Inflammatory macrophage treated with lipopolysaccharide for 4 hours (primary cell): ENCODE data around the gene FGFBP3.

ENCODE experiments used
- DNase-seq: peaks from one replicate; pipeline ENCODE4 v3.0.0-alpha.2; 2020

FGFBP3 gene

DNA sequence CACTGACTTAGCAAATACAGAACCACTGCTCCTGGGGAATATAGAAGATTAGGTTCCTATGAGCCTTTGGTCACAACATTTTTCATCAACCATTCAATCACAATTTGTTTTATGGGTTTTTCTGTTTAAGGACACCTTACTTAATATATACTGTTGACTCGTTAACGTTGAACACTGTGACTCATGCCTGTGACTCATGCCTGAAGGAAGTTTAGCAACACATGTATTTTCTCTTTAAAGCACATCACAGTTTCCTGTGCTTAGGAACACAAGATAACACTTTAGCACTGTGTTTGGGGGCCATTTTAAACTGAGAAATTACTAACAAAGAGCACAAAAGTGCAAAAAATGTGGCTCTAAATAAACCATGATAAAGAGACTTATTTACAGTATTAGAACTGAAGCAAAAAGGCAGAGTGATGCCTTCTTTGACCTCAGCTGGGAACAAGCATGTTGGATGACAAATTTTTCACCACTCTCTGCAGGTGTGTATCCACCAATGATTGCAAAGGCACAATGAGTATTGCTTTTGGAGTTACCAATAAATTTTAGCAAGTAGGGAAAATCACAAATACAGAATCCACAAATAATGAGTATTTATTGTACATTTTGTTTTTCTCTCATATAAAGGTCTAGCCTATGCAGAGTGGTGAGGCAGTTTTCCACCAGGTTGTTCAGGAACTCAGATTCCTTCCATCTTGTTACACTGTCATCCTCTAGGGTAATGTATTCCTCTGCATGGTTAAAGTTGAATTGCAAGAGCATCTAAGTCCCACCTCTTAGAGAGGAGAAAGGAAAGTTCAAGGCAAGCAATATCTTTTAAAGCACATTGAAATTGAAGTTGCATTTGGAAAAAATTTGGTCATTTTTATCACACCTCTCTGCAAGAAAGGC lies 7.3 kb downstream of the FGFBP3 start:
- DNase-seq = peak; percentile 91

DNA sequence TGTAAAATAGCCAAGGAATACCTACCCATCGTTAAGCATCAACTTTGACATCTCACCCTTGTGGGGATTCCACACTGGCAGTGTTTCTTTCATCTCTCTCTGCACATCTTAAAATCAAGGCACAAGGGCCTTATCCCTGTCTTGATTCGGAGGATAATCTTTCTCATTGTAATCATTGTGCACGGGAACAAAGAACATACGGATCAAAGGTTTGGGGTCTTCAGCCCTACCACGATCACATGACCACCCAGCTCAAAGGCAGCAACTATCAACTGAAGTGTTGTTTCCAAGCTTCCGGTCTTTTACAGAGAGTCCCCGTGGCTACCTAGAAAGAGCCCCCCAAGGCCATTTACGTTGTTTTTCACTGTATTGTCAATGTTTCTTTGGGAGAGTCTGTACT lies 11.9 kb downstream of the FGFBP3 start:
- no peak for DNase-seq

DNA sequence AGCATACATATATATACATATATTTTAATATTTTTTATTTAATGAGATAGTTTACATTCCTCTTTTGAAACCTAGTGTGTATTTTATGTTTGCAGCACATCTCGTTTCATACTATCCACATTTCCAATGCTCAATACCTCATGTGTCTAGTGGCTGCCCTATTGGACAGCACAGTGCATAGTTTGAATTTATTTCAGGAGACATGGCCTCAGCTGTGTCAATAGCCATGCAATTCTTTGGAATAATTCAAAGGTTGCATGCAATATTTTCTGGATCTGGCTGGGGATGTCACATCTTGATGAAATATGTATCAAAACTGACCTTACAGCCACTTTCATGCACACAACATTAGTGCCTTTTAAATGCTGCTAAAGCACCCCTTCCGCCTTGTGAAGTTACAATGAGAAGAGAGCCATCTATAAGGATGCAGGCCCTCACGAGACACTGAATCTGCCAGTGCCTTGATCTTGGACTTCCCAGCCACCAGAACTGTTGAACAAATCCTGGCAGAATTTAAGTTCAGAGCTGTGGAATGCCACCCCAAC lies 13.0 kb downstream of the FGFBP3 start:
- no peak for DNase-seq

DNA sequence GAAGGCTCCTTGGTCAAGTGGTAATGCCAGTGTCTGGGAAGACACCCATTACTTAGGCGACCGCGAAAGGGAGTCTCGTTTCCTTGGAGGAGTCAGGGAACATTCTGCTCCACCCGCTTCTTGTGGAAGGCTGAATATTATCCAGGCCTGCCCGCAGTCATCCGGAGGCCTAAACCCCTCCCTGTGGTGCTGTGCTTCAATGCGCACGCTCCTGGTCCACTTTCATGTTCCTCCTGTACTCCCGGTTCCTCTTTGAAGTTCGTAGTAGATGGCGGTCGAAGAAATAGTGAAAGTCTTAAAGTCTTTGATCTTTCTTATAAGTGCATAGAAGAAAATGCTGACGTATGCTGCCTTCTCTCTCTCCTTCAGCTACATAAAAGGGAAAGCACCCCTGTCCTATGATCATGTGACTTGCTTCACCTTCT lies 15.0 kb downstream of the FGFBP3 start:
- DNase-seq = peak; percentile 35

DNA sequence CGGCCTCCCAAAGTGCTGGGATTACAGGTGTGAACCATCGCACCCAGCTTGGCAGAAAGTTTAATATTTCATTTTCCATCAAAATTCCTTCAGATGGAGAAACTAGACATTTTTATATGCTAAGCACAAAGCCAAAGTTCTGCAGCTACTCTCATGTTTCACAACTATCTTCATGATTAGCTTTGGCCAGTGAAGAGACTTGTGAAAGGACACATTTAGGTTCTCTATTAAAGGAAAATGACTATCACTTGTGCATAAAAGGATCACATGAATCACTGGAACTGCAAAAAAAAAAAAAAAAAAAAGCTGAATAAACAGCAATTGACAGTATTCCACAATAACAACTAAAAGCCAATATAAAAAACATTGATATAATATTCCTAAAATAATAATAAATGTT lies 16.2 kb downstream of the FGFBP3 start:
- no peak for DNase-seq

DNA sequence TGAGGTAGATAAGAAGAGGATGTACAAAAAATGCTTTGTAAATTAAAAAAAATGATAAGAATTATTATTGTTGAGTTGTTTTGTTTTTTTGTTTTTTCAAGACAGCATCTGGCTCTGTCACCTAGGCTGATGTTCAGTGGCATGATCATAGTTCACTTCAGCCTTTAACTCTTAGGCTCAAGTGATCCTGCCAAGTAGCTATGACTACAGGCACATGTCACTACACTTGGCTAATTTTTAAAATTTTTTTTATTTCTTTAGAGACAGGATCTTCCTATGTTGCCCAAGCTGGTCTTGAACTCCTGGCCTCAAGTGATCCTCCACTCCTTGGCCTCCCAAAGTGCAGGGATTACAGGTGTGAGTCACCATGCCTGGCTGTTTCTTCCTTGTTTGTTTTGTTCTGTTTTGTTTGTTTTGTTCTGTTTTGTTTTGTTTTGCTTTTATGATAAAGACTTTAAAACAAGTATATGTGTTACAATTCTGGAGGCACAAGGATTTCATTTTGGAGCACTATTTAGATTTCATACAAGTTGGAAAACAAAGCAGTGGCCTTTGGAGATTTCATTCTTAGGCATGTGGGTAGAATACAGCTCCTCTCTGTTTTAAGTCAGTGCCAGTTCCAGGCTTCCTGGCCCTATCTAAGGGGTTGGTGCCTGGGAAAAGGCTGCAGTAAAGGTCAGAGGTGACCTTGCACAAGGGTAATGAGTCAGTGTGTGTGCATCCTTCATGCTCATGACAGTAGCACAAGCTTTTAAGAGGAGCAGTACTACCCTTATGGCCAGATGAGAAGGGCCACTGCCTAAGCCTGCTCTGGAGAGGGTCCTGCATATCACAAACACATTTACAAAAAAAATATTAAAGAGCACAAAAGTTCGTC lies 17.9 kb downstream of the FGFBP3 start:
- DNase-seq = peak; percentile 50

DNA sequence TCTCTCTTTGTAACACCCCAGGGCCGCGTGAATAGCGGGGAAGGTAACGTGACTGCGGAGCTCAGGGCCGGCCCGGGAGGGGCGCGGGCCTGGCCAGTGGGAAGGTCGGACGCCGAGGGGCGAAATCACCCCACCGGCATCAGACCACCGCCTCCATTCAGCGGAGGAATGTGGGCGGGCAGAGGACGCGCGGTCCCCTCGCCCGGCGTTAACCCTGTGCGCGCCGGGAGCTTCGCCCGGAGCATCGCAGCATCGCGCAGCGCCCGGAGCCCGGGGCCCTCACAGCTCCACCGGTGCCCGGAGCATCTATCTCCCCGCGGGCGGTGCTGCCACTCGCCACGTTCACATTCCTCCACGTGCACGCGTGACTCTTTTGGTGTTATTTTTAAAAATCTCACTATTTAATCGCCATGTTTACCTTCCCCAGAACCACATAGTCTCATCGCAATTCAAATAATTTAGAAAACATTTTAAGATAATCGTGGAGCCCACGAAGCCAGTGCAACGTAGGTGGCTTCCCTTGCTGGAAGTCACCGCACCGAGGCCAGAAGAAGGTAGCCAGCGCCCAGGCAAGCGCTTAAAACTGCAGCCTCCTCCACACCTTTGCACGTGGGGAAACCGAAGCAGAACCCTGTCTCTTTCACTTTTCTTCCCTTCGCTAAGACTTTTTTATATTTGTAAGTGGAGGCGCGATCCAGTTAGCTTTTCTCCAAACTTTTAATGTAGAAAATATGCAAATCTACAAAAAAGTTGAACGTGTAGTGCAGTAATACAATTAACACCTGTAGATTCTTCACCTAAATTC lies 21.8 kb downstream of the FGFBP3 start:
- DNase-seq = no peak

DNA sequence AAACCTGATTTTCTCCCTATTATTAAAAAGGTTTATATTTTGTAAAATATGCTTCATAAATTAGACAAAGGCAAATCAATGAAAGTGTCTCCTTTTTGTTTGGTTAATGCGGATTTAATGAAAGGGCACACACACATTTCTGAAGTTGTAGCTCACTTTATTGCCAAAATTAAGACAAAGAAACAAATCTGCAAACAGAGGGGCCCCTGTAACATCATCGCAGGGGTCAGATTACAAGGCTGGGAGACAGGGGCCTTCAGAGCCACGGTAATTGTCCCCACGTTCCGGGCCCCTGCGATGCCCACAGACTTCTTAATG lies 22.4 kb downstream of the FGFBP3 start:
- DNase-seq = no peak

DNA sequence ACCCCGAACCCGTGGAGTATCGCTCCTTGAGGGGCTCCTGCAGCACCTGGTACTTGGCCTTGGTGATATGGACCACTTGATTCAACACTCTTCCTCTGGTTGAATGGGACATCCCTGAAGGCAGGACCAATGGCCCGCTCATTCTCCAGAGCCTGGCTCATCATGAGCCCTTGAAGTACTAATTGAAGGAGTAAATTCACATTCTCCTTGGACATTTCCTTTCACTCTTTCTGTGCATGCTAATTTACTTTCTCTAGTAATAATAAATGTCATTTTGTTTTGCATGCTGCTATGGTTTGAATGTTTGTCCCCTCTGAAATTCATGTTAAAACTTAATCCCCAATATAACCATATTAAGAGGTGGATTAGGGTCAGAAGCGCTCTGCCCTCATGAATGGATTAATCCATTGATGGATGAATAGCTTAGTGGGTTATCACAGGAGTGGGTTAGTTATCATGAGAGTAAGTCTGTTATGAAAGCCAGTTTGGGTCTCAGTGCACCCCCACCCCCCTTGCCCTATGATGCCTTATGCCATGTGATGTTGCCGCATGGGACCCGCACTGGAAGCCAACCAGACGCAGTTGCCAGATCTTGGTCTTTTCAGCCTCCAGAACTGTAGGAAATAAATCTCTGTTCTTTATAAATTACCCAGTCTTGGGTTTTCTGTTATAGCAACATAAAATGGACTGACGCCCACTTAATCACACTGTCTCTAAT lies 23.8 kb downstream of the FGFBP3 start:
- DNase-seq = no peak

DNA sequence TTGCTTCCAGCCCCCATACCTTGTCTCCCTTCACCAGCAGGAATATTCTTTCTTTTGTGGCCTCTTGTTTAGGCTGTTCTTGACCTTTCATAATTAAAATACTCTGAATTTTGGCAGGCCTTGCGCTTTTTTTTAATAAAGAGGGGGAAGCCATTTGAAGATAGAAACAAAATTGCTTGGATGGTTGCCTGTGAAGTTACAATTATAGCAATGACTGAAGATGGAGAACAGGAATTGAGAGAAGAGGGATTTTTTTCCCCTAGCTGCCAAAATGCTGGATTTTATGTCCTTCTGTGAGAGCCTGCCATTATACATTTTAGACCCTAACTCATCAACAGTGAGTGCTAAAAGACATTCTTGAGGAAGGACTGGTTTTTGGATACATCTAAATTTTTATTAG lies 24.8 kb downstream of the FGFBP3 start:
- DNase-seq = no peak

DNA sequence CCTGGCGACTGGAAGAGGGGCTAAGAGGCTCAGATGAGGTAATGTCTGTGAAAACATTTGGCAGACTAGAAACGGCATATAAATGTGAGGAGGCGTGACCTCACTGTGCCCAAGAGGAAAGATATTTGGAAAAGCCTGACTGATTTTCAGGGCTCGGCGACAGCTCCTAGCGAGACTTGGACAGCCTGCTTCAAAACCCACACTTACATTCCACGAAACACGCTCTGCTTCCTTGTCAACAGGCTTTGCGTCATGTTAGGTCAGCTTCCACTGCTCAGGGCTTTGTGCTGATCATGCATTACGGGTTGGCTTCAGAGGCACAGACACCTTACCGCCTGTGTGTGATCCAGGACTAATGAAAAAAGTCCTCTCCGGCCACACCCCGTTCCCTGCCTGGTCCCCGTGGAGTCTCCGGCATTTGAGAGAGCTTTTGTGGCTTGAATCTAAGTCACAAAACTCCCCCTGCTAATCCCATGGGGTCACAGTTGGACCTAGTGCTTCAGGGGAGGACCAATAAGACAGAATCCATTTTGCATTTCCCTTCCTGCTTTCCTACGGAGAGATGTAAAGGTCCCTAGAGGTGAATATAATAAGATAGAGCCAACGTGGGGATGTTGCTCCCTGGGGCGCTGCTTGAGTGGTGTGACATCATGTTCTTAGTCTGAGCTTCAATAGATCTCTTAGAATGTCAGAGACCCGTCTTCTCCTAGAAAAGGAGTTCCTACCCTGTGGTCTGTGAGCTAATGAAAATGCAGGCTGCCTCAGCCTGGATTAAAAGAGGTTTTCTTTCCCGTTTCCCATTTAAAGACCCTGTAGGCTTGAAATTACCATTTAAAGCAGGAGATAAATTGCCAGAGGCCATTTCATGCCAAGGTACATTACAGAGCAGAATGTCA lies 25.5 kb downstream of the FGFBP3 start:
- DNase-seq = no peak

DNA sequence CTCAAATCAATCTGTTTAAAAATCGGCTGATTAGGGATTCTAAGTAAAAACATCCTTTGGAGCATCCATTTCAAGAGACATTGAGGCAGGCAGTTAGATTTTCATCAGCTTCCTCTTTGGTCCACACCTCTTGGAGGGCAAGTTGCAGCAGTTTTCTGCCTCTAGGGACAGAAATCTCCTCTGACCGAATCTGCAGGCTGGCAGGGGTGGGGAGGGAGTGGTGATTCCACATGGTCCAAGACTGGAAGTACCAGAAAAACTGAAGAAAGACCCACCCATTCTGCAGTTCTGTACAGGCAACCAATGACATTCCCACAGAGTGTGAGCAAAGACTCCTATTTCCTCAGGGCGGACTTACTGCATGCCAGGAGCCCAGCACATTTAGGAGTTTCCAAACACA lies 29.0 kb downstream of the FGFBP3 start:
- no peak for DNase-seq

DNA sequence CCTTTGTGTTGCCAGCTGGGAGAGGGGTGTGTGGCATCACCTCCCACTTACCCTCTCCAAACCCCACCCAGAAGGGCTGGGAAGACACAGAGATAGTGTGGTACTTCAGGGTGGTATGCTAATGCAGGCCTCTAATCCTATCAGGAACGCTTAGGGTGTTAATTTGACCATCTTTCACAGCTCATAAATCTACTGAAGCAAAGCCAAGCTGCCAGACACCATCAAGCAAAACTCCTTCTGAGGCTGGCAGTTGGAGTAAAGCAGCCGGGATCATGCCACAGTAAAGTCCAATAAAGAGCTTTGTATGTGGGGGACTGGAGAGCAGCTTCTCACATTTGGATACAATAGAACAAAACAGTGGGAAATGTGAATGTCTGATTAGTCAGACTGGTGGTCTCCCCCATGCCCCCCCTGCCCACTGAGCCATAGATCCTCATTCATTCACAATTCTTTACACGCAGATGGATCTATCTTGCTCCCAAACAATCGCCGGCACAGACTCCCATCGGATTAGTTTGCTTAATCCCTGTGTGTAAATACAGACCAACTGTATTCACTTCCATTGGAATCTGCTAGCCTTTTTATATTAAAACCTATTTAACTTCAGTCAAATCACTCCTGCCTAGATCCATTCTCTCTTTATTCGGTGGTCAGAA lies 29.6 kb downstream of the FGFBP3 start:
- no peak for DNase-seq

DNA sequence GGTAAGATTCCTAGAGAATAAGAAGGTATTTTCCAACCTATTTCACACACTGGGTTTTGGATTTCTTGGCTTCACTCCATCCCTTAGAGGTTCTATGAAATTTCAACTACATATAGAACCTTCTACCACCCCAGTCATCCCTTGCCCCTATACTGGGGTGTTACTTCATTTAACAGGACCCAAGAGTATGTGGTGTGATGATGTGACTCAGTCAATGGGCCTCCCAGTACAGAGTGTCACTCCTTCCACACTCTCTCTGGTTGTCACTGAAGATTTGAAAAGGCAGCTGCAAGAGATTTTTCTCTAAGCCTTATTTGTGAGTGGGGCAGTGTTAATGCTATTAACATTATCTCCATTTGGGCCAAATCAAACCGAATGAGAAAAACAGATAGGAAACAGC lies 33.5 kb downstream of the FGFBP3 start:
- no peak for DNase-seq

DNA sequence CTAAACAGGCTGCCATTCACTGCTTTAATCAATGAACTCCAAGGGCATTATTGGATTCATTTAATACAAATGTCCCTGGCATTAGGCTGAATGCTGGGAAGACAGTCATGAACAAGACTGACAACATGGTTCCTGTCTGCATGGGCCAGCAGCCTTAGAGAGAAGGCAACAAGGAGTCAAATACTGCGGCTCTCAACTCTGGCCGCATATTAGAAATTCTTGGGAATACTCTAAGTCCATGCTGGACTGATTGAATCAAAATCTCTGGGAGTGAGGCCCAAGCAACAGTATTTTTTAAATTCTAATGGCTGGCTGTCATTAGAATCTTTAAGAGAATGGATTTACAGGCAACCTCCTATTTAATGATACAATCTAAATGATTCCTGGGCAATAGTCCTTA lies 34.1 kb downstream of the FGFBP3 start:
- no peak for DNase-seq

DNA sequence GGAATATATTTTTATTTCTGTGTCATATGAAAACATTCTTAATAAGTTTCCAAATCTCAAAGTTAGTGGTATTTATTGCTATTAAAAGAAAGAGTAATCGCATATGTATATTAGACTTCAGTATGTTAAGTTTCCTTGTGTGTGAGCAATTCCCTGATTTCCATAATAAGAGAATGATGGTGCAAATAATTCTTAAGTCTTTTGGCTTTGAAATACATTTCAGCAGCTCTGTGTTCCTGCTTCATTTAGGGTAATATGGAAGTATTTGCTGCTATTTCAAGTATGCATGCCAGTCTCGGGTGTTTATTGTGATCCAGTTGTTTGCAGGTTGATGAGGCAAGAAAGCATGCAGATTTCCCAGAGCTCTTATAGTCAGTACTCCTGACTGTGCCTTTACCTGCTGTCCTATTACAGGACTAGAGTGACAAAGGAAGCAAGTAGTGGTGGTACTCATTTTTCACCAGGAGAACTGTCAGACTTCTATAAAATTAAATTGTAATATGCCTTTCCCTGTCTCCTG lies 43.7 kb downstream of the FGFBP3 start:
- no peak for DNase-seq

DNA sequence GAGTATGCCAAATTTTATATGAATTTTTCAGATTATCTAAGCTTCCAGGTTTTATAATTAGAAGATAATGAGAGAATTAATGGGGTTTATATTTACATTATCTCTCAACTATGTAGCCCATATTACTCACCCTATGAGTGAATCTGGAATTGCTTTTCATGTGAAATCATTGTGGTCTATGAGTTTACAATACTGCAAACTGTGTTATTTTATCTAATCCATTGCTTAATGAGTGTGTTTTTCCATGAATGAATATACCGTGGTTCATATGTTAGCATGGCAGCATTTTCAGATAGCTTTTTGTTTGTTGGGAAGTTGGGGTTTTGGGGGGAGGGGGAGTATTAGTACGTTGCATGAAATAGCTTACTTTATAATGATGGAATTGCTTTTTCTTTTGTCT lies 44.5 kb downstream of the FGFBP3 start:
- DNase-seq = no peak

DNA sequence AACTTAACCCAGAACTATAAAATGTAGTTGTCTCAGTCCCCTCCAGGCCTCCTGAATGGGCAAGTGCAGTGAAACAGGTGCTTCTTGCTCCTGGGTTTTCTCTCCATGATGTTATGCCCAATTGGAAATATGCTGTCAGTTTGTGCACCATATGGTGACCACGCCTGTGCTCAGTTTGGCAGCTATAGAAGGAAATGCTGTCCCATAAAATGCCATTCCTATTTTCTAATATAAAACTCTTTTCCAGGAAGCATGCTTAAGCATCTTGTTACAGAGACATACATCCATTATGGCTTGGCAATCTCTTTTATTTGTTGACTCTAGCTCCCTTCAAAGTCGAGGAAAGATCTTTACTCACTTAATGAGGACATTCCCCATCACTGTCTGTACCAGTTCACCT lies 45.2 kb downstream of the FGFBP3 start:
- DNase-seq = no peak

DNA sequence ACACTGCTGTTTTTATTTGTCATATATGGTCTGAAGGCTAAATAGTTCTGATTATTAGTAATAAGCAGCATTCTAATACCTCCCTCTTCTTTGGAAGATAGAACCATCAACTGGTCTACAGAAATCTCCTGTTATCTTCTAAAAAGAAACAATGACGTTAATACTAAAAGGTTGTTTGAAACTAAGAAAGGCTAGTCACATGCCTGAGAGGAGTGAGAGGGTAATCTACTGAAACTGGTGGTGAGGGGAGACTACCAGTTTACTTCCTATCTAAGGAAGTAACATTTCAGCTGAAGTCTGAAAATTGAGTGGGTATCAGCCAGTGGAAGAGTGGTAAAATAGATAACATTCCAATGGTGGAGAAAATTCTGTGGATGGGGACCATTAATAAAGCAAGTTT lies 48.4 kb downstream of the FGFBP3 start:
- DNase-seq = no peak

DNA sequence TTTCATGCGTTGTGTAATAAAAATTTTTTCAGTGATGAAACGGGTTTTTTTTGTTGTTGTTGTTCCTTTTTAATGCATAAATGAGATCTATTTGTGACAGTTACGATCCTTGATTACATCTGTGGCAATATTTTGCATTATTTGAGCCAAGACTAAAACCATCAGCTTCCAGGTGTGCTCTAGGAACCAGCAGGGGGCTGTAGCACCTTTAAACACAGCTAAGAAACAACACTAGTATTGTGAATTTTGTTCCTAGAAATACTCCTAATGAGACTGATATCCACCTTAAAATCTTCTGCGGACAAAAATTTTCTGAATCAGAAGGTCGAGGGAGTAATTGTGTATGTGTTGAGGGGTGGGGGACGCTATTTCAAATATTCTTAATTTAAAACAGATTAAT lies 52.6 kb downstream of the FGFBP3 start:
- no peak for DNase-seq
